GM12874 (cell line): ENCODE results near the gene NARF.

Source experiments
- CTCF ChIP-seq: IDR thresholded peaks from 2 replicates; pipeline ENCODE4 v1.5.1; 2011; ENCODE audit warnings: low read depth, mild to moderate bottlenecking, control low read depth, low read length, moderate library complexity; ENCODE audit not compliant: insufficient read depth

NARF gene

GRCh38 chr17:82435601-82436583 is 22.6 kb upstream of the NARF start:
- TF ChIP-seq CTCF: no peak

DNA sequence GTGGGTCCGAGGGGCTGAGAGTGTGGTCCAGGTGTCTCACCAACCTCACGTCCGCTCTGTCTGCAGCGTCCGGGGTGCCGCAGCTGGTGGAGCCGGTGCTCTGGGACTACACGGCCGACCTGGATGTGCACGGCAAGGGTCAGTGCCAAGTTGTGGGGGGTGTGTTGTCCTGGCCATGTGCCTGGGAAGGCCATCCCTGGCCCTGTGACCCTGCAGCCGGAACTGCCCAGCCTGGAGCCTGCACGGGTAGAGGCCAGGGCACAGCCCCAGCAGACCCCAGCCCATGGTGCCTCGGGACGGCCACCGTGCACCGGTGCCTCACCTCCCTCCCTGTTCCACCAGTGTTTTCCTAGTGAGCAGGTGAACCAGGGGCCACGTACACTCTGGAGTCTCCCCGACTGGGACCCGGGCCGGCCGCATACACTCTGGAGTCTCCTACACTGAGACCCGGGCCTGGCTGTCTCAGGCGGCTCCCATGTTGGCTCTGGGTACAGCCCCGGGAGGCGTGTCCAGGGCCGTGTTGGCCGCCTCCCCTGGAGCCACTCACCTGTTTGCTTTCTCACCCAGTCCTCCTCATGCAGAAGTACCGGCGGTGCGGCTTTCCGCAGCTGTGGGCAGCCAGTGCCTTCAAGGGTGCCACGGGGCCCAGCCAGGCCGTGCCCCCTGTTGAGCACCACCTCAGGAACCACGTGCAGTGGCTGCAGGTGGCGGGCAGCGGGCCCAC is 21.8 kb upstream of the NARF start:
- TF ChIP-seq CTCF: no peak

DNA sequence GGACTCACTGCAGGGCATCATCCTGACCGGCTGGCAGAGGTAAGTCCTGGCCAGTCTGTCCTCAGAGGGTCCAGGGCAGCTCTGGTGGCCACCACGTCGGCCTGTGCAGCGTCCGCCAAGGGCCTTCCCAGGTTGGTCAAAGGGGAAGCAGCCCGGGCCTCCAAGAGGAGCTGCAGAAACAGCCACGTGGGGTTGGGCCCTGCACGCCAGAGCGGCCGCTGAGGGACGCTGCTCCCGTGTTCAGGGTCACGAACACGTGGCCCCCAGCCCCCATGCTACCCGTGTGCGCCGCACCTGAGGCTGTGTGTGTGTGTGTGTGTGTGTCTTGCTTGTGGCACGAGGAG is 21.2 kb upstream of the NARF start:
- TF ChIP-seq CTCF: no peak

GRCh38 chr17:82438401-82439193 is 19.9 kb upstream of the NARF start:
- no peak for TF ChIP-seq CTCF

GRCh38 chr17:82439194-82439828 is 19.2 kb upstream of the NARF start:
- no peak for TF ChIP-seq CTCF

DNA sequence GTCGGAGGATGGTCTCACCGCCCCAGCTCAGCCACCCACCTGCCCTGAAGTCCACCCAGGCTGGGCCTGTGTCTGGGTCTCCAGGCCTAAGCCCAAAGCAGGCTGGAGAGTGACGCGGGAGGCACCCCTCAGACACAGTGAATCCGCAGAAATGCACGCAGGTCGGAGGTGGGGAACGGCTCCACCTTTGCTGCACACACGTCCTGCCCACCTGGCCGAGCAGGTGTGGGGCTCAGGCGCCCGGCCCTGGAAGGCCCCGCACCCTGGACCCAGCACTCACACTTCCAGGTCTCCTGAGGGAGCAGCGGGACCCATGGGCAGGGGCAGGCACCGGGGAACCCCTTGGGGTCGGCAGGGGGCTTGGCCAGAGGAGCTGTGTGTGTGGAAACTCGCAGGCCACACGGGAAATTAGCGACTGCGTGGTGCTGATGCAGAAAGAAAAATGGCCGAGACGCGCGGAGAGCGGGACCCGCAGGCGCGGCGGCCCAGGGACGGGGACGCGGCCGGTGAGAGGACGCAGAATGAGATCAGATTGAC is 18.6 kb upstream of the NARF start:
- TF ChIP-seq CTCF: no peak
